ENCODE data around the gene KIF6.
"Not testable (repeated sequence)": the region's sequence is repeated elsewhere in the genome, so short reads cannot be mapped to it uniquely, and the experiment has no call there.

The KIF6 gene

DNA sequence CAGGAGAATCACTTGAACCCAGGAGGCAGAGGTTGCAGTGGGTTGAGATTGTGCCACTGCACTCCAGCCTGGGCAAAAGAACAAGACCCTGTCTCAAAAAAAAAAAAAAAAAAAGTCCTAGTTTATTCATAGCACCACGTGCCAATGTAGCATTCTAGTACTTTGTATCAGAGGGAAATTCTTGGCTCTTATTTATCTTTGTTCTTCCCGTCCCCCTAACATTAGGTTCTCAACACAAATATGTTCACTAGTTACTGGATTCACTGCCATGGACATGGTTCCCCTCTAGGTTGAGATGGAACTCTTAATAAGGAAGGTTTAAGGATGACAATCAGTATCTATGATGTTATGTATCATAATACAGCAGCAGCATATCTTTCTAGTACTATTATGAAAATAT is 178.5 kb downstream of the KIF6 start:
- DNase-seq: no peak

DNA sequence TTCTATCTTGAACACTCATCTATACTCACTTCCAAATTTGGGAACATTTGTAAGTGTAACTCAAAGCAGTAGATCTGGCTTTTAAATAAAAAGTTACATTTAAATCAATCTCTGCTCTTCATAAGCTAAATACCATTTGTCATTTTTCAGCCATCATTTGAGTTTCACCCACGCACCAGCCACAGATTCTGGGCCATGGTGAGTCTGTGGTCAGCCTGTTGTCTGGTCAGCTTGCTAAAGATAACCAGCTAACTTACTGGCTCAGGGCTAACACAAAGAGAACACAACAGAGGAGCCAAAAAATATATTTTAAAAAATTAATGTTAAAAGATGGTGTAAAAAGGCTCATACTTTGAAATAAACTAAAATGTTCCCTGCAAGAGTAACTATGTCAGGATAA is 181.3 kb downstream of the KIF6 start:
- no peak for DNase-seq

DNA sequence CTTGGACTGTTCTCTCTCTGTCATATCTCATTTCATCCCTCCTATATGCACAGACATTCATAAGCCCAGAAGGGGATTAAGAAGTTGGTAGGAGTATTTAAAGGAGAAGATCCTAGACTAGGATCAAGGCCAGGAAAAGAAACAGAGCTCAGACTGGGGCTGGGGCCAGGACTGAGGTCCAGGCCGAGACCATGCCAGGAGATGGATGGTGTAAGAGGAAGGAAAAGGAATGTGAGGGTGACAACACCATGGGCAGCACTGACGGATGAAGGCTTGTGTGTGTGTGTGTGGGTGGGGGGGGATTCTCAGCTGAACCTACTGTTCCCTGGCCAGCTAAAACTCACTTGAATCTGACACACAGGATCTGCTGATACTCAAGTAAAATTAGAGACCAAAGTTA is 182.1 kb downstream of the KIF6 start:
- DNase-seq: no peak

DNA sequence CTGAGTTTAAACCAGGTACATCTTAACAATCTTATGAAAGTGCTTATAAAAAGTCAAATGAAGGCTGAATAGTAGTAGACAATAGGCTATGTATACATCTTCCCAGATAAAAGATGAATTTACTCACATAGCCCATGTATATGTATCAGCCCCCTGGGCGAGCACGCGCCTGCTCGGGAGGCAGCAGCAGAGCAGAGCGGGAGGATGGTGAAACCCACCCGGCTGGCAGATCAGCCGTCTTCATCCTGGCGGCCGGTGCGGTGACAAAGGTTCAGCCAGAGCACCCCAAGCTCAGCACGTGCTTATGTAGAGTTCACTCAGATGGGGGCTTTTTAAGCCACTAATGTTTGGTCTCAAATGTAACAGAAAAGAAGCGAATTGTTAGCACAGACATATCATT is 184.8 kb downstream of the KIF6 start:
- DNase-seq: no peak

DNA sequence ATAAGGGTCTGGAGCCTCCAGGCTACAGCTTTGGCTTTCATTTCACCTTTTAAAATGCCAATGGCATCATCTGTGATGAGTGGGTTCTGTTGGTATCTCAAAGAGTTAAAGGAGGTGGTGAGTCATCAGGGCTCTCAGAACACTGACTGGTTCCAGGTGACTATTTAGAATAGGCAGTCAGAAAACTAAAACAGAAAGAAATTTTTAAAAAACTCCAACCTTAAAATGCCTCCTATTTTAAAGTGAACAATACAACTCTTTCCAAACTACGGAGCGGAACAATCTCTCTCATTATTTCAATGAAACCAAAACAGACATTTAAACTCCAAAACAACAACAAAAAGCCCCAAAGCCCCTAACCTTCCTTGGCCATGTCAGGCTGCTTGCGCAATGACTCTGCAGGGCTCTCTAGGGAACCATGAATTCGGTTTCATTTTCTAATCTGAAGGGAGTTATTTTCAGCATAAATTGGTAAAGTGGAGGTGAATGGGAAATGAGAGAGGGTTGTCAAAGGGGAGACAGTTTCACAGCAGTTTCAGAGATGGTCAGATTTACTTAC is 194.9 kb downstream of the KIF6 start:
- DNase-seq: no peak

DNA sequence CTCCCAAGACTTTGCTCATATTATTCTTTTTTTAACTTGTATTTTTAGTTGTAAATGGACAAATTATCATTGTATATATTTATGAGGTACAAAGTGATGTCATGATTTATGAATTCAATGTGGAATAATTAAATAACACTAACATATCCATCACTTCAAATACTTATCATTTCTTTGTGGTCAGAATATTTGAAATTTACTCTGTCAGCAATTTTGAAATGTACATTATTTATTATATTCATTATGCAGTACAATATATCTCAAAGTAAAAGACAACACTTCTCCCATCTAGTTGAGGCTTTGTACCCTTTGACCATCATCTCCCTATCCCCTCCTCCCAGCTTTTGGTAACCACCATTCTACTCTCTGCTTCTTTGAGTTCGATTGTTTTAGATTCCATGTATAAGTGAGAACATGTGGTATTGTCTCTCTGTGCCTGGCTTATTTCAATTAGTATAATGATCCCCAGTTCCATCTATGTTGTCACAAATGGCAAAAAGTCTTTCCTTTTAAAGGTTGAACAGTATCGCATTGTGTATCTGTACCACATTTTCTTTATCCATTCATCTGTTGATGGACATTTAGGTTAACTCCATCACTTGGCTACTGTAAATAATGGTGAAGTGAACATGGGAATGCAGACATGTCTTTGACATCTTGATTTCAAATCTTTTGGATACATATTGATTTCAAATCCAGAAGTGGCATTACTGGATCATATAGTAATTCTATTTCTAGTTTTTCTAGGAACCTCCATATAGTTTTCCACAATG is 197.2 kb downstream of the KIF6 start:
- DNase-seq: no peak

DNA sequence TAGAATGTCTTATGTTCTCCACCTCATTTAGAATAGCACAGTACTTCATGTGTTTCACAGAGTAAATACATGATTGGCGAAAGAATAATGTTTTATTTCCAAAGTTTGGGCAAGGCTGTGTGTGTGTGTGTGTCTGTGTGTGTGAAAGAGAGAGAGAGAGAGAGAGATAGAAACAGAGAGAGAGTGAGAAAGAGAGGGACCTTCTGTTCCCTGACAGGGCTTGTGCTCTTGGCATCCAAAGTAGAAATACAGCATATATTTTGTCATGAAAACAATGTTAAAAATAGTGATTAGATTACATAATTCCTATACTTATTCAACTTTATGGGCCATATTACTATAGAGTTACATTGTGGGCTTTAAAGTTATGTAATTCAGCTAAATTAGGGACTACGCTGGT is 201.2 kb downstream of the KIF6 start:
- DNase-seq: no peak

DNA sequence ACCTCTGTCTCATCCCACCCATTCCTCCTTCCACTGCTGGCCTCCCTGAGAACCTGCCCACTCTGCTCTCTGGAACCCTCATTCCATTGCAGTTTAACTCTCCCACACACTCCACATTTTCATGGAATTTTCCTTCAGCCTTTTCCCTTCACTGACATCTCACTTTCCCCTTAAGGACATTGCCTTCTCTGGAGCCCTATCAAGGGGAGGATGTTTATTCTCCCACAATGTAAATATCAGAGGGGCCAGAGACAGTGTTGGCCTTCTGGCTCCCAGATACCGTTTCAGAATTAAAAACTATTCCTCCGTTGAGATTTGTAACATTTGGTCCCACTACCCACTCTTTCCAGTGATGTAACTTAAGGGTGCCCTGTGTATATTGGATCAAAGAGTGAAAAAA is 203.2 kb downstream of the KIF6 start:
- DNase-seq: no peak

DNA sequence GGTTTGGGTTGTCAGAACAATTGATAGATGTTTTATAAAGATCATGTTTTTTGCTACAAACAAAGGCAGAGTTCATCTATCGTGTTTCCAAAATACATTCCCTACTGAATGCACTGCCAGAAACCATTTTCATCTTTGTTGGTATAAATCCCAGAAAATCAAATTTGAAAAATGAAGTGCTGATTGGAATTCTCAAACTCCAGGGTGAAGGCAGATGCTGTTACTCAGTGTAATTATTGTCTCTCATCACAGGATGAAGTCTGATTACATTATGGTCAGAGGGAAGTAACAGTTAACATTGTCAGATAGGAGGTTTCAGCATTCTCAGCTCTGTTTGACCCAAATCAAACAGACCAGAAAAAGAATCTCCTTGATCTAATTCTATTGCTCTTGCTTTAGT is 204.3 kb downstream of the KIF6 start:
- DNase-seq: no peak

DNA sequence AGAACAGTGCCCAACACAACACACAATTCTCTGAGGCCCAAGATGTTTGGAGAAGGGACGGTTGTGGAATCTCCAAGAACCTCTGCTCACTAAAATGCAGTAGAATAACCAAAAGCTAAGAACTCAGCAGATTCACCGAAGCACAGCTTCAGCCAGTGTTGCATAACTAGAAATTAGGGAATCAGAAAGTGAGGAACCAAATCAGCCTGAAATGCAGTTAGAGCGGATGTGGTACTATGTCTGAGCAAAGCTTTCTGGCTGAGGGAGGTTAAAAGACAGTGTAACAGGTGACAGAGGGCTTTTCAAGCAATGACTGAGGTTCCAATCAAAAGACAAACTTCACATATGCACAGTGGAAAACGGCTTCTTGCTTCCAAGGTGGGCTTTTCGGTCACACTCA is 204.8 kb downstream of the KIF6 start:
- DNase-seq: no peak

DNA sequence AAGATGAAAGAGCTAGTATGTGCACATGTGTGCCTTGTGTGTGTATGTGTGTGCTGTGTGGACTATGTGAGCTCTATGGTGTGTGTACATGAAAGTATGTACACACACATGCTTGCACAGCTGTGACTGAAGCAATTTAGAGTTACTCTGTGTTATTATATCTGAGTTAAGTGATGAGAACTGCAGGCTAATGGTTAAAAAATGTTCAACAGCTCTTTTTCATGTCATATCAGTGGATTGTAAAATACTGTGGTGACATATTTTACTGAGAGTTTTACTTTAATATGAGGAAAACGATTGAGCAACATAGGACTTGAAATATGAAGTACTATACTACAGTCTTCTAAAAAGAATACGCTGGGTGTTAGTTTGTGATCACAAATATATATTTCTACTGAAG is 207.0 kb downstream of the KIF6 start:
- DNase-seq: no peak

DNA sequence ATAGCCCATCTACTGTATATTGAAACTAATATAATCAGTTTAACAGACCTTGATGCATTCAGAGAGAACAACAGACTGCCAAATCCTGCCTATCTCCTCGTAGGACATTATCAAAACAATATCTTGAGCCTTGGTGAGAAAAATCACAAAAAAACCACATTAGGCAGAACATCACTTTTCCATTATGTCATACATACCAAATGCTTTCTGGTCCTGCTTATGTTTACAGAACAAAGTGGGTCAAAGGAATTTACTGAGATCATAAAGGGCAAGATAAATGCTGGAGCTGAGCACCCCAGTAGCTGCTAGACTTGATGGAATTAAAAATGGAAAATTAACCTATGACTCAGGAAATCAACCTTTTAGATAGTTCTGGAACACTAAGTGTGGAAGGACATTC is 207.5 kb downstream of the KIF6 start:
- DNase-seq: no peak

DNA sequence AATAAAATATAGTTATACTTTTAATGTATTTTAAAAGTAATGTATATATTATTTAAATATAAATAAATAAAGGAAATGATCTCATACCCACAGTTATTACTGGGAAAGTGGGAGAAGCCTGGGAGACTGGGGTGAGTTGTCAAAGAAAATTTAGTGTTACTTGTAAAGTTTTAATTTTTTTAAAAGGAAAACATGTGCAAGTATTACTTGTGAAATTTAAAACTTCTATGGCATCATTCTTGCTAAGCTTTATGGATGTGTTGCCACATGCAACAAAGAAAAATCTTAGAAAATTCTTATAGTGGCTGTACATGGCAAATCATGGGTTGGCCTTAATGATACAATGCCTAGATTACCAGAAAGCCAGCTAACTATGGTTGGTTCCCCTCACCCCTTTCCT is 208.7 kb downstream of the KIF6 start:
- no peak for DNase-seq

DNA sequence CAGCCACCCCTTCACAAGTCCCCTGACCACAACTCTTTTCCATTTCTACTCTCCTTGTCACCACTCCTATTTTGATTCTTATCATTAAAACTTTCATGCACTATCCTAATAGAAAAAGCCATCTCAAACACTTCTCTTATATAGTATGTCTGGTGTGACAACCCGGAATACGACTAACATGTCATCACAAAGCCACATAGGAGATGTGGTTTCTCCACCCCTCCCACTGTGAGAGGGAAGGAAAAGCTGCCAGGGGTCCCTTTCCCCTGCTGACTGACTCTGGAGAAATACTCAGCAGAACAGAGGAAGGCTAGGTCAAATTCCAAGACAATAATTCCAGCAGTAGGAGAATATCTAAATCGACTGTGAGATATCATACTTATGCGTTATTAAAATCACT is 209.7 kb downstream of the KIF6 start:
- DNase-seq: no peak

DNA sequence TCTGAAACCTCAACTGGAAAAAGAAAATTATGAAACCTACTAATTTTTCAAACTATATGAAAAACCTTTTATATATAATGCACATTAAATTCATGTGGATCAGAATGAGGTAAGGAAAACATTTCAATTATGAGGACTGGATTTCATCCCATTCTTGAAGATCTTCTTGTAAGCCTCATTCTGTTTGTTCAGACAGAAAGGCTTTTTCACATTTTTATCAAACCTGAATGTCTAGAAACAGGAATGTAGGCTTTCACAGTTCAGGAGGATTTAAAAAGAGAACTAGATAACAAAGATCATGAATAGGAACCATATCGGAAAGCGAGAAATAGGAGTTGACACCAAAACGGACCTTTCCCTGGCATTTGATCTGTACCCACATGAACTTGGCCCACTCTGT is 210.2 kb downstream of the KIF6 start:
- DNase-seq: no peak

DNA sequence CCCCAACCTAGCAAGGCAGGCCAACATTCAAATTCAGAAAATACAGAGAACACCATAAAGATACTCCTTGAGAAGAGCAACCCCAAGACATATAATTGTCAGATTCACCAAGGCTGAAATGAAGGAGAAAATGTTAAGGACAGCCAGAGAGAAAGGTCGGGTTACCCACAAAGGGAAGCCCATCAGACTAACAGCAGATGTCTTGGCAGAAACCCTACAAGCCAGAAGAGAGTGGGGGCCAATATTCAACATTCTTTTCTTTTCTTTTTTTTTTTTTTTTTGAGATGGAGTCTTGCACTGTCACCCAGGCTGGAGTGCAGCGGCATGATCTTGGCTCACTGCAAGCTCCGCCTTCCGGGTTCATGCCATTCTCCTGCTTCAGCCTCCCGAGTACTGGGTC is 215.4 kb downstream of the KIF6 start:
- not testable (repeated sequence) for DNase-seq

DNA sequence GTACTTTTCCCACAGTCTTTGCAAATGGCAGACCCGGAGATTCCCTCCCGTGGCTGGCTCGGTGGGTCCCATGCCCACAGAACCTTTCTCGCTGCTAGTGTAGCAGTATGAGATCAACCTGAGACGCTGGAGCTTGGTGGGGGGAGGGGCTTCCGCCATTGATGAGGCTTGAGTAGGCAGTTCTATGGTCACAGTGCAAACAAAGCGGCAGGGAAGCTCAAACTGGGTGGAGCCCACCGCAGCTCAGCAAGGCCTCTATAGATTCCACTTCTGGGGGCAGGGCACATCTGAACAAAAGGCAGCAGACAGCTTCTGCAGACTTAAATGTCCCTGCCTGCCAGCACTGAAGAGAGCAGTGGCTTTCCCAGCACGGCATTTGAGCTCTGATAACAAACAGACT is 216.7 kb downstream of the KIF6 start:
- peak; percentile 66 for DNase-seq

DNA sequence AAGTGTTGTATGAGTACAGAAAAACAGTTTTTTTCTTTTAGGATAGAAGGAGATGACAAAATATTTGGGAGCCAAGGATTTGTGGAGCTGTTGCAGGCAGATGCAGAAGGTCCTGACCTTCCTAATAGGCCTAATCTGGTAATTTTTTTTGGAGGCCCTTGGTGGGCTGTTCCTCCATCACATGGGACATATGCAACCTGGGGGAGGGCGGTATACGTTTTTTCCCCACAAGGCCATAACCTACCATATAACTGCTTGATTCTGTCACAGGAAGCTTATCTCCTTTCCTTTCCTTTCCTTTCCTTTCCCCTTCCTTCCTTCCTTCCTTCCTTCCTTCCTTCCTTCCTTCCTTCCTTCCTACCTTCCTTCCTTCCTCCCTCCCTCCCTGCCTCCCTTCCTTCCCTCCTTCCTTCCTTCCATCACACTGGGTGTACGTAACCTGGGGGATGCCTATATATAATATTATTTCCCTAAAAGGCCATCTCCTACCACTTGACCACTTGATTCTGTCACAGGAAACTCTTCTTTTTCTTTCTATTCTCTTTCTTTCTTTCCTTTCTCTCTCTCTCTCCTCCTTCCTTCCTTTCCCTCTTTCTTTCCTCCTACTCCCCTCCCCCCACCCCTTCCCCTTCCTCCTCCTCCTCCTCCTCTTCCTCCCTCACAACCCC is 217.7 kb downstream of the KIF6 start:
- DNase-seq: no peak

DNA sequence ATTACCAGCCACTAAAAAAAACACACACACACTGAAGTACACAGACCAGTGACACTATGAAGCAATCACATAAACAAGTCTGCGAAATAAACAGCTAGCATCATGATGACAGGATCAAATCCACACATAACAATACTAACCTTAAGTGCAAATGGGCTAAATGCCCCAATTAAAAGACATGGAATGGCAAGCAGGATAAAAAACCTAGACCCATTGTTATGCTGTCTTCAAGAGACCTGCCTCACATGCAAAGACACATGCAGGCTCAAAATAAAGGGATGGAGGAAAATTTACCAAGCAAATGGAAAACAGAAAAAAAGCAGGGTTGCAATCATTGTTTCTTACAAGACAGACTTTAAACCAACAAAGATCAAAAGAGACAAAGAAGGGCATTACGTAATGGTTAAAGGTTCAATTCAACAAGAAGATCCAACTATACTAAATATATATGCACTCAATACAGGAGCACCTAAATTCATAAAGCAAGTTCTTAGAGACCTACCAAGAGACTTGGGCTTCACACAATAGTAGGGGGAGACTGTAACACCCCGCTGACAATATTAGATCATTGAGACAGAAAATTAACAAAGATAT is 222.7 kb downstream of the KIF6 start:
- not testable (repeated sequence) for DNase-seq

DNA sequence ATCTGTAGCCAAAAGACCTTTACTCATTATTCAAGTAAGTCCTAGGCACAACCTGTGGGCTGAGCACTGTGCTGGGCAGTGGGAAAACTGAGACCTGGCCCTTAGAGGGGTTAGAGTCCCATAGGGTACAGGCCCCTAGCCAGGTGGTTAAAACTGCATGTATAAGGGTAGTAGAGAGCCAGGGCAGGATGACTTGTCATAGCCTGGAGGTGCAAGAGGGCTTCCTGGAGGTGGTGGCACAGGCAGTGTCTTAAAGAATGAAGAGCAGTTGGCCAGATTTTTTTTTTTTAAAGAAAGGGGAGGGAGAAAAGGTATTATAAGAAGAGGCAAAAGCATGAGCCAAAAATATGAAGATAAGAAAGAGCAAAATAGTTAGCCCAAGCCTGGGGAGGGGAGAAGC is 226.2 kb downstream of the KIF6 start:
- no peak for DNase-seq

DNA sequence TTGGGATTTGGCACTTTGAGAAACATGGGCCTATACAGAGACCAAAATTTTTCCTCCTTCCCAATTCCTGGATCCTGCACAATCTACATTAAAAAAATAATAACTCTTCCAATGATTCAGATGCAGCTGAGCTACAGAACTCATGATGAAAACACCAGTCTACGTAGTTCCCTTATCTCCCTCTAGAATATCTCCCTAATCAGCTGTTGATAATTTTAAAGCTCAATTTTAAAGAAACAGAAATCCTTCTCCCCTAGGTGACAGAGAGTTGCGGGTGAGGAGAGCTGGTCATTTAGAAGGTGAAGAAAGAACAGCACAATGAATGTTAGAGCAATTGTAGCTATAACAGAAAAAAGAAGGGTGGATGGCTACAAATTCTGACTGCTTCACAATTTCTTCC is 227.1 kb downstream of the KIF6 start:
- no peak for DNase-seq

DNA sequence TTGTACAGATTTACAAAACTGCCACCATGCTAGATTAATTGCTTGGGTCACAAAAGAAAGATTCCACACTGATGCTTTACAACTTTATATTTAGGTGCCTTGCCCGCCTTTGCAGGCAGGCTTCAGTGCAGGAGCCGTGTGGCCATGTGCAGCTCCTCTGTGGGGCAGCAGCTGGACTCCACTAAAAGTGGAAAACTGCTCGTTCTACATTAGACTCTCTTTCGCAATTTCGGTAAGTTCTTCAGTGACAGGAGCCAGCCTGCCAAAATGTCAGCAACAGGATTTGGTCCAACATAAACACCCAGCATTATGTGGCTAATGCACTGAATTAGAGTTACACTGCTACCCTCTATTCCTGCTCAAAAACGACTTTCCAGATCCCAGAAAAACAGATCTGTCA is 228.3 kb downstream of the KIF6 start:
- DNase-seq: no peak

DNA sequence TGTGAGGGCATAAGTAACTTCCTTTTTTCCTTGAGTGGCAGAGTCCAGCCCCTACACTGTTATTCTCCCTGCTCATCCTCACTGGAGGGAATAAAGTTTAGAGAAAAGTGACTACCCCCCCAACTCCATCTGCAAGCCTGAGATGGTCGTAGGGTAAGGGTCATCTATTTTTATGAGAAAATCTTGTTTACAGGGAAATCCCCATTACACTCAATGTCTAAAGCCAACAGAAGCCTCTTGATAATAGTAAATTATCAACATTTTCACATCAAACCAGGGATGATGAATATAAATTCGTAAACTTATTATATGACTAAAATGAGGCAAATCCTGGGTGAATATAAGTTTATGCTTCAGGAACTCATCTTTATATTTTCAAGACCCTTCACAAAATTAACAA is 228.8 kb downstream of the KIF6 start:
- no peak for DNase-seq

DNA sequence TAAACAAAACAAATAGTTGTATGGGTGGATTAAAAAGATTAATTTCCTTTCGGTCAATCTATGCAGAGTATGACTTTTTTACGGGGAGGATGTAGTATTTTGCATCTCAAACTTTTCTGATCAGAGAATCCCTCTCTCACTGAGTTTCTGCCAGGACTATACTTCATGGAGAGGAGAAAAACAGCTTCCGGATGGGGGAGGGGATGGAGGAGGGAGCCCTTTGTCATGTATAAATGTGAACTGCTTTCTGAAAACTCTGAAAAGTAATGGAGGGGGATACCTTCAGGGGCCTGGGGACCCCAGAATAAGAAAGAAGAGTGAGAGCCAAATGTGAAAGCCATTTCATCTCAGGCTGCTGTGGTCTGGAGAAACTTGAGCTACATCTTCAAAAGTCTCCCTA is 229.6 kb downstream of the KIF6 start:
- no peak for DNase-seq
